OCI-LY7 (cell line): ENCODE data around the gene SGIP1. TPM values are rescaled to one million over a fixed set of nuclear protein-coding genes. Genes with fewer than 3 reads are reported as not detected.

ENCODE experiments used
- BruUV-seq: library from RNA; stranded (reverse); fragments of 400-500 nt; replicated peaks from 2 replicates; lab custom pipeline; 2021; lab: Mats Ljungman, UMichigan
- CTCF ChIA-PET: fragments of 300-600 bp; sonication (Branson Sonifier 250); formaldehyde crosslinking; loops from one replicate; lab custom pipeline; 2022; ENCODE audit warnings: antibody characterized with exemption; ENCODE audit not compliant: unreplicated experiment; lab: Charles Lee
- POLR2A ChIA-PET: fragments of 300-600 bp; sonication (Branson Sonifier 250); formaldehyde crosslinking; loops from one replicate; lab custom pipeline; 2022; ENCODE audit warnings: antibody characterized with exemption; lab: Charles Lee
- DNase-seq: peaks from one replicate; pipeline ENCODE4 v3.0.0-alpha.2; 2015; ENCODE audit warnings: low spot score
- H2AFZ ChIP-seq: fragments of 200-600 bp; sonication (generic), shearing (Covaris generic); 2 replicates; pipeline ENCODE4 v1.6.1; 2014; ENCODE audit warnings: mild to moderate bottlenecking, antibody characterized with exemption, low read length, moderate library complexity
- H3K27ac ChIP-seq: fragments of 200-600 bp; sonication (generic); 2 replicates; pipeline ENCODE4 v1.5.1; 2014; ENCODE audit warnings: mixed run types, low read depth, mild to moderate bottlenecking, moderate library complexity, low read length, inconsistent platforms; ENCODE audit not compliant: poor library complexity, severe bottlenecking
- H3K36me3 ChIP-seq: fragments of 200-600 bp; sonication (generic); 2 replicates; pipeline ENCODE4 v1.6.1; 2014; ENCODE audit warnings: mild to moderate bottlenecking, antibody characterized with exemption, low read length, moderate library complexity, mixed read lengths; ENCODE audit not compliant: insufficient read depth
- H3K4me1 ChIP-seq: fragments of 200-600 bp; sonication (generic); 2 replicates; pipeline ENCODE4 v1.5.1; 2014; ENCODE audit warnings: mild to moderate bottlenecking, low read length; ENCODE audit not compliant: insufficient read depth, poor library complexity, severe bottlenecking
- H3K4me2 ChIP-seq: fragments of 200-600 bp; sonication (generic); 2 replicates; pipeline ENCODE4 v1.6.1; 2014; ENCODE audit warnings: mild to moderate bottlenecking, low read length
- H3K4me3 ChIP-seq: fragments of 200-600 bp; sonication (generic); 2 replicates; pipeline ENCODE4 v1.5.1; 2014; ENCODE audit warnings: mild to moderate bottlenecking, low read depth, low read length; ENCODE audit not compliant: poor library complexity, severe bottlenecking
- H3K79me2 ChIP-seq: fragments of 200-600 bp; sonication (generic); 2 replicates; pipeline ENCODE4 v1.6.1; 2016; ENCODE audit warnings: low read depth, mild to moderate bottlenecking, low read length, moderate library complexity, mixed read lengths; ENCODE audit not compliant: insufficient read depth
- H3K9me2 ChIP-seq: fragments of 200-600 bp; sonication (generic); 2 replicates; pipeline ENCODE4 v1.6.1; 2016; ENCODE audit warnings: mild to moderate bottlenecking, low read length, mixed read lengths; ENCODE audit not compliant: insufficient read depth
- H3K9me3 ChIP-seq: fragments of 200-600 bp; sonication (generic); 2 replicates; pipeline ENCODE4 v1.6.1; 2014; ENCODE audit warnings: mild to moderate bottlenecking, mixed run types, low read length, mixed read lengths
- H4K20me1 ChIP-seq: fragments of 200-600 bp; sonication (generic); 2 replicates; pipeline ENCODE4 v1.6.1; 2014; ENCODE audit warnings: mild to moderate bottlenecking, antibody characterized with exemption, low read length, moderate library complexity, mixed read lengths; ENCODE audit not compliant: insufficient read depth
- CTCF ChIP-seq: fragments of 200-600 bp; sonication (generic); conservative IDR thresholded peaks from 2 replicates; pipeline ENCODE4 v1.5.1; 2014; ENCODE audit warnings: mild to moderate bottlenecking, antibody characterized with exemption, low read length, moderate library complexity, mixed read lengths
- EZH2phosphoT487 ChIP-seq: fragments of 200-600 bp; sonication (generic); IDR thresholded peaks from 2 replicates; pipeline ENCODE4 v1.6.1; 2018; ENCODE audit warnings: low read depth, borderline replicate concordance, mild to moderate bottlenecking, mixed run types, antibody characterized with exemption, low read length, moderate library complexity, mixed read lengths
- intact Hi-C: fragments of 100-400 bp; cut with micrococcal nuclease; formaldehyde crosslinking; loops from one replicate; pipeline ENCODE4 v1.10.0; 2022; ENCODE audit not compliant: unreplicated experiment
- total RNA-seq, 2 experiments: library from RNA; depleted of rRNA in 1 of 2; stranded (reverse); fragments of >200 nt in 1 of 2; shearing (Covaris generic) in 1 of 2; gene quantifications; 2 replicates each; pipeline ENCODE4 v1.2.3, GENCODE V29; 2014 to 2022

The SGIP1 gene
- total RNA-seq, 2 experiments from 2014 or later: not detected

- Histone ChIP-seq H3K9me3 (no peaks in the 10 kb centered on the region), H3K9me2 (no peaks in the 10 kb centered on the region), H3K27ac (no peak overlapping the region), H3K36me3 (no peaks in the 10 kb centered on the region), H4K20me1 (no peaks in the 10 kb centered on the region), H2AFZ (no peak overlapping the region), H3K4me3 (no peak overlapping the region), H3K4me2 (no peak overlapping the region), H3K4me1 (no peaks in the 10 kb centered on the region), H3K79me2 (no peaks in the 10 kb centered on the region)
- ChIA-PET CTCF (no interaction called here), POLR2A (no interaction called here)
- no peak for DNase-seq
- TF ChIP-seq CTCF (no peak), EZH2phosphoT487 (no peak)
- intact Hi-C loops: no loop called here
- no TSS peak for BruUV-seq
Measured at GRCh38 chr1:66617362-66618184, 83.6 kb downstream of the SGIP1 start.

GRCh38 chr1:66618390-66618789, 84.4 kb downstream of the SGIP1 start:
- intact Hi-C loops: no loop called here
- H3K36me3 ChIP-seq: no peaks in the 10 kb centered on the region
- POLR2A ChIA-PET: no interaction called here

More at GRCh38 chr1:66618390-66618789, 84.4 kb downstream of the SGIP1 start:
- TF ChIP-seq EZH2phosphoT487 (no peak), CTCF (no peak)
- H3K4me2 ChIP-seq: no peak overlapping the region
- no peak overlapping the region for H3K27ac ChIP-seq
- H3K4me1 ChIP-seq: no peaks in the 10 kb centered on the region
- no TSS peak for BruUV-seq
- no peak overlapping the region for H2AFZ ChIP-seq
- no peak for DNase-seq
- no peaks in the 10 kb centered on the region for H3K79me2 ChIP-seq
- H4K20me1 ChIP-seq: no peaks in the 10 kb centered on the region
- CTCF ChIA-PET: no interaction called here
- H3K9me3 ChIP-seq: no peaks in the 10 kb centered on the region
- H3K4me3 ChIP-seq: no peak overlapping the region
- no peaks in the 10 kb centered on the region for H3K9me2 ChIP-seq
